ENCODE measurements around the gene CEP112.

DNA sequence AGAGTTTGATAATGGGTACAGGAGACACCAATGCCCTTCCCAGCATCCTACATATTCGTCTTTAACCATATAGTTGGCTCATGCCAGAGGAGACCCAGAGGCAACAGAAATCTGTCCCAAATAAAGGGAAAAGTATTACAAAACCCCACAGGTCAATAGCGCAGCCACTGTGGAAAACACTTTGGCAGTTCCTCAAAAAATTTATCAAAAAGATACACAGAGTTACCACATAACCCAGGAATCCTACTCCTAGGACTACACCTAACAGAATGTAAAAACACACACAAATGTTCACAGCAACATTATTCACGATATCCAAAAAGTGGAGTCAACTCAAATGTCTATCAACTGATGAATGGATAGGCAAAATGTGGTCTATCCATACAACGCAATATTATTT, 135.8 kb downstream of the CEP112 start:
- TF ChIP-seq ELF4 (IDR thresholded peaks at IDR 0.05) = no peak
- TF ChIP-seq ARNT (IDR thresholded peaks at IDR 0.05) = no peak
- TF ChIP-seq NFRKB (IDR thresholded peaks at IDR 0.05) = no peak
- no peak for TF ChIP-seq FOXM1 (IDR thresholded peaks at IDR 0.05; ENCODE audit: borderline replicate concordance)
- TF ChIP-seq SP1 (IDR thresholded peaks at IDR 0.05) = no peak
- TF ChIP-seq FOXK2 (IDR thresholded peaks at IDR 0.05) = no peak
- no peak for TF ChIP-seq LEF1 (IDR thresholded peaks at IDR 0.05; ENCODE audit: borderline replicate concordance)
- no peak for TF ChIP-seq BHLHE40 (IDR thresholded peaks at IDR 0.05; ENCODE audit: borderline replicate concordance)

Data from HEK293T (cell line).